HepG2 (cell line): Measurements from ENCODE around the gene PNN. TPM values are rescaled to one million over a fixed set of nuclear protein-coding genes. Genes with fewer than 3 reads are reported as not detected.

Source experiments
- PHF5A ChIP-seq: IDR thresholded peaks from one replicate; pipeline ENCODE4 v1.6.1; 2018; ENCODE audit warnings: low read depth, missing genetic modification reagents; ENCODE audit not compliant: unreplicated experiment
- SP4 ChIP-seq: sonication (generic); formaldehyde crosslinking; IDR thresholded peaks from 2 replicates; pipeline ENCODE4 v1.8.1; 2023; ENCODE audit warnings: mild to moderate bottlenecking, missing genetic modification reagents
- STAT5B ChIP-seq: sonication (generic); formaldehyde crosslinking; IDR thresholded peaks from 2 replicates; pipeline ENCODE4 v1.4.0; 2020; ENCODE audit warnings: missing genetic modification reagents
- TP53 ChIP-seq: sonication (generic); formaldehyde crosslinking; conservative IDR thresholded peaks from 2 replicates; pipeline ENCODE4 v1.4.0; 2020; ENCODE audit warnings: missing genetic modification reagents
- ZFP41 ChIP-seq: sonication (generic); formaldehyde crosslinking; IDR thresholded peaks from 2 replicates; pipeline ENCODE4 v1.4.0; 2020; ENCODE audit warnings: mild to moderate bottlenecking, missing genetic modification reagents, borderline replicate concordance
- ZNF24 ChIP-seq: fragments of 450-650 bp; IDR thresholded peaks from 2 replicates; pipeline ENCODE4 v1.6.1; 2017; ENCODE audit warnings: antibody characterized with exemption, mild to moderate bottlenecking
- ZNF343 ChIP-seq: sonication (generic); formaldehyde crosslinking; IDR thresholded peaks from 2 replicates; pipeline ENCODE4 v1.4.0; 2020; ENCODE audit warnings: mild to moderate bottlenecking, missing genetic modification reagents
- polyA plus RNA-seq, 8 experiments: library from polyadenylated mRNA; depleted of rRNA in 3 of 8; stranded (reverse) in 7 of 8; unstranded in 1 of 8; fragments of >200 nt; fragmentation: Illumina TruSeq in 4 of 8; extraction: Trizol in 4 of 8; gene quantifications; 2 replicates each; pipeline versions ENCODE4 v1.2.1 to v1.2.3, GENCODE V29; 2011 to 2016; ENCODE audit warnings: low read depth in 4 of 8, missing spikeins in 1 of 8, mixed read lengths in 1 of 8; ENCODE audit not compliant: insufficient read depth in 1 of 8
- total RNA-seq, 5 experiments: library from RNA; depleted of rRNA; stranded (reverse); fragments of >200 nt; fragmentation: Illumina TruSeq; extraction: Trizol; gene quantifications; 2 replicates each; pipeline ENCODE4 v1.2.3, GENCODE V29; 2016; ENCODE audit warnings: low read depth in 1 of 5
- TF ChIP-seq, protein P1 (sequence below): sonication (generic); formaldehyde crosslinking; IDR thresholded peaks from 2 replicates; pipeline ENCODE4 v1.5.0; 2020; ENCODE audit warnings: mild to moderate bottlenecking, missing genetic modification reagents, moderate library complexity
- TF ChIP-seq, protein P2 (sequence below): IDR thresholded peaks from 2 replicates; pipeline ENCODE4 v1.6.1; 2016; ENCODE audit warnings: low read depth
- TF ChIP-seq, protein P3 (sequence below), 2 experiments: fragments of 450-650 bp in 1 of 2; sonication (generic) in 1 of 2; formaldehyde crosslinking in 1 of 2; IDR thresholded peaks; 2 replicates each; pipeline versions ENCODE4 v1.6.1 to v1.8.0; 2016 to 2022; ENCODE audit warnings: antibody characterized with exemption in 1 of 2, mild to moderate bottlenecking in 1 of 2, missing genetic modification reagents in 1 of 2
- TF ChIP-seq, protein P4 (sequence below): sonication (generic); formaldehyde crosslinking; IDR thresholded peaks from 2 replicates; pipeline ENCODE4 v1.5.1; 2020; ENCODE audit warnings: missing genetic modification reagents, mild to moderate bottlenecking, borderline replicate concordance

Gene PNN
- total and polyA plus RNA-seq, 2 of the 13 experiments (the other 11 are each of a cell fraction or from before 2014, with no cell fraction given) = 58.0 to 214 TPM

DNA sequence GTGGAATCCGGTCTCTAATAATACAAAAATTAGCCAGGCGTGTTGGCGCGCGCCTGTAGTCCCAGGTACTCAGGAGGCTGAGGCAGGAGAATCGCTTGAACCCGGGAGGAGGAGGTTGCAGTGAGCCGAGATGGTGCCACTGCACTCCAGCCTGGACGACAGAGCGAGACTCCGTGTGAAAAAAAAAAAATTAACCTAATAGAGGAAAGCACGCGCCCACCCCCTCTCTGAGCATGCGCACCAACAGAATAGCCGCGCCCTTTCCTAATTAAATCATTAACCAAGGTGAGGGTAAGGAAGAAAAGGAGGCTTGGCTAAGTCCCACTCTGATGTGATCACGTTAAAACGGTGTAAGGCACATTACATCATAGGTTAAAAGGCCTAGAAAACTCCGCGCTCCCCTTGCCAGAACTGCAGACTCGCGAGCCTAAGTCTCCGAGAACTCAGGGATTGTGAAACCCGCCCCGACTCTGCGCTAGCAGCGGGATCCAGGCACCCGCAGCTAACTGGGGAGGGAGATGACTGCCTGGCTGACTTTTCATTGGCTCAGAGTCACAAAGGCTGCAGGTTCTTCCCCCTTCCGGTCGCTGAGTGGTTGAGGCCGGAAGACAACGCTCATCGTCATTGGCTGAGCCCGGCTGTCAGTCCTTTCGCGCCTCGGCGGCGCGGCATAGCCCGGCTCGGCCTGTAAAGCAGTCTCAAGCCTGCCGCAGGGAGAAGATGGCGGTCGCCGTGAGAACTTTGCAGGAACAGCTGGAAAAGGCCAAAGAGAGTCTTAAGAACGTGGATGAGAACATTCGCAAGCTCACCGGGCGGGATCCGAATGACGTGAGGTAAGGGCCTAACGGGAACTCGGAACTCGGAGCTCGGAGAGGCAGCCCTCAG lies at the start of gene PNN (continued):
- TF ChIP-seq, protein P1, sequence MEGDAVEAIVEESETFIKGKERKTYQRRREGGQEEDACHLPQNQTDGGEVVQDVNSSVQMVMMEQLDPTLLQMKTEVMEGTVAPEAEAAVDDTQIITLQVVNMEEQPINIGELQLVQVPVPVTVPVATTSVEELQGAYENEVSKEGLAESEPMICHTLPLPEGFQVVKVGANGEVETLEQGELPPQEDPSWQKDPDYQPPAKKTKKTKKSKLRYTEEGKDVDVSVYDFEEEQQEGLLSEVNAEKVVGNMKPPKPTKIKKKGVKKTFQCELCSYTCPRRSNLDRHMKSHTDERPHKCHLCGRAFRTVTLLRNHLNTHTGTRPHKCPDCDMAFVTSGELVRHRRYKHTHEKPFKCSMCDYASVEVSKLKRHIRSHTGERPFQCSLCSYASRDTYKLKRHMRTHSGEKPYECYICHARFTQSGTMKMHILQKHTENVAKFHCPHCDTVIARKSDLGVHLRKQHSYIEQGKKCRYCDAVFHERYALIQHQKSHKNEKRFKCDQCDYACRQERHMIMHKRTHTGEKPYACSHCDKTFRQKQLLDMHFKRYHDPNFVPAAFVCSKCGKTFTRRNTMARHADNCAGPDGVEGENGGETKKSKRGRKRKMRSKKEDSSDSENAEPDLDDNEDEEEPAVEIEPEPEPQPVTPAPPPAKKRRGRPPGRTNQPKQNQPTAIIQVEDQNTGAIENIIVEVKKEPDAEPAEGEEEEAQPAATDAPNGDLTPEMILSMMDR (CRISPR knock-in tag) = 0 out of 2 replicates have a peak, but pooled peaks have one; percentile 2
- TF ChIP-seq ZNF343 (CRISPR knock-in tag) (peak; percentile 95), PHF5A (CRISPR knock-in tag) (peak; percentile 99), ZNF24 (peak; percentile 3; the same call in 1 of the 2 replicates), TP53 (peak; percentile 94), STAT5B (CRISPR knock-in tag) (peak; percentile 97), ZFP41 (CRISPR knock-in tag) (peak; percentile 22; the same call in 1 of the 2 replicates), SP4 (CRISPR knock-in tag) (peak; percentile 84)
- TF ChIP-seq, protein P2, sequence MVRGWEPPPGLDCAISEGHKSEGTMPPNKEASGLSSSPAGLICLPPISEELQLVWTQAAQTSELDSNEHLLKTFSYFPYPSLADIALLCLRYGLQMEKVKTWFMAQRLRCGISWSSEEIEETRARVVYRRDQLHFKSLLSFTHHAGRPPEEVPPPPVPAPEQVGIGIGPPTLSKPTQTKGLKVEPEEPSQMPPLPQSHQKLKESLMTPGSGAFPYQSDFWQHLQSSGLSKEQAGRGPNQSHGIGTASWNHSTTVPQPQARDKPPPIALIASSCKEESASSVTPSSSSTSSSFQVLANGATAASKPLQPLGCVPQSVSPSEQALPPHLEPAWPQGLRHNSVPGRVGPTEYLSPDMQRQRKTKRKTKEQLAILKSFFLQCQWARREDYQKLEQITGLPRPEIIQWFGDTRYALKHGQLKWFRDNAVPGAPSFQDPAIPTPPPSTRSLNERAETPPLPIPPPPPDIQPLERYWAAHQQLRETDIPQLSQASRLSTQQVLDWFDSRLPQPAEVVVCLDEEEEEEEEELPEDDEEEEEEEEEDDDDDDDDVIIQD (CRISPR knock-in tag) = peak; percentile 76; the same call in 1 of the 2 replicates
- TF ChIP-seq, protein P3, sequence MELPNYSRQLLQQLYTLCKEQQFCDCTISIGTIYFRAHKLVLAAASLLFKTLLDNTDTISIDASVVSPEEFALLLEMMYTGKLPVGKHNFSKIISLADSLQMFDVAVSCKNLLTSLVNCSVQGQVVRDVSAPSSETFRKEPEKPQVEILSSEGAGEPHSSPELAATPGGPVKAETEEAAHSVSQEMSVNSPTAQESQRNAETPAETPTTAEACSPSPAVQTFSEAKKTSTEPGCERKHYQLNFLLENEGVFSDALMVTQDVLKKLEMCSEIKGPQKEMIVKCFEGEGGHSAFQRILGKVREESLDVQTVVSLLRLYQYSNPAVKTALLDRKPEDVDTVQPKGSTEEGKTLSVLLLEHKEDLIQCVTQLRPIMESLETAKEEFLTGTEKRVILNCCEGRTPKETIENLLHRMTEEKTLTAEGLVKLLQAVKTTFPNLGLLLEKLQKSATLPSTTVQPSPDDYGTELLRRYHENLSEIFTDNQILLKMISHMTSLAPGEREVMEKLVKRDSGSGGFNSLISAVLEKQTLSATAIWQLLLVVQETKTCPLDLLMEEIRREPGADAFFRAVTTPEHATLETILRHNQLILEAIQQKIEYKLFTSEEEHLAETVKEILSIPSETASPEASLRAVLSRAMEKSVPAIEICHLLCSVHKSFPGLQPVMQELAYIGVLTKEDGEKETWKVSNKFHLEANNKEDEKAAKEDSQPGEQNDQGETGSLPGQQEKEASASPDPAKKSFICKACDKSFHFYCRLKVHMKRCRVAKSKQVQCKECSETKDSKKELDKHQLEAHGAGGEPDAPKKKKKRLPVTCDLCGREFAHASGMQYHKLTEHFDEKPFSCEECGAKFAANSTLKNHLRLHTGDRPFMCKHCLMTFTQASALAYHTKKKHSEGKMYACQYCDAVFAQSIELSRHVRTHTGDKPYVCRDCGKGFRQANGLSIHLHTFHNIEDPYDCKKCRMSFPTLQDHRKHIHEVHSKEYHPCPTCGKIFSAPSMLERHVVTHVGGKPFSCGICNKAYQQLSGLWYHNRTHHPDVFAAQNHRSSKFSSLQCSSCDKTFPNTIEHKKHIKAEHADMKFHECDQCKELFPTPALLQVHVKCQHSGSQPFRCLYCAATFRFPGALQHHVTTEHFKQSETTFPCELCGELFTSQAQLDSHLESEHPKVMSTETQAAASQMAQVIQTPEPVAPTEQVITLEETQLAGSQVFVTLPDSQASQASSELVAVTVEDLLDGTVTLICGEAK (IDR thresholded peaks at IDR 0.05) = peak; percentile 41; the same call in 1 of the 2 replicates
- TF ChIP-seq, protein P3 (CRISPR knock-in tag; IDR thresholded peaks at IDR 0.05) = peak; percentile 84
- TF ChIP-seq, protein P4, sequence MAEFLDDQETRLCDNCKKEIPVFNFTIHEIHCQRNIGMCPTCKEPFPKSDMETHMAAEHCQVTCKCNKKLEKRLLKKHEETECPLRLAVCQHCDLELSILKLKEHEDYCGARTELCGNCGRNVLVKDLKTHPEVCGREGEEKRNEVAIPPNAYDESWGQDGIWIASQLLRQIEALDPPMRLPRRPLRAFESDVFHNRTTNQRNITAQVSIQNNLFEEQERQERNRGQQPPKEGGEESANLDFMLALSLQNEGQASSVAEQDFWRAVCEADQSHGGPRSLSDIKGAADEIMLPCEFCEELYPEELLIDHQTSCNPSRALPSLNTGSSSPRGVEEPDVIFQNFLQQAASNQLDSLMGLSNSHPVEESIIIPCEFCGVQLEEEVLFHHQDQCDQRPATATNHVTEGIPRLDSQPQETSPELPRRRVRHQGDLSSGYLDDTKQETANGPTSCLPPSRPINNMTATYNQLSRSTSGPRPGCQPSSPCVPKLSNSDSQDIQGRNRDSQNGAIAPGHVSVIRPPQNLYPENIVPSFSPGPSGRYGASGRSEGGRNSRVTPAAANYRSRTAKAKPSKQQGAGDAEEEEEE (CRISPR knock-in tag) = peak; percentile 99
